NT2/D1 (cell line): Measurements from ENCODE around the gene NEU4.

ENCODE experiments used
- SUZ12 ChIP-seq: IDR thresholded peaks from 2 replicates; pipeline ENCODE4 v1.6.1; 2011; ENCODE audit not compliant: insufficient read length, insufficient read depth; ENCODE audit errors: extremely low read depth
- YY1 ChIP-seq: IDR thresholded peaks from 2 replicates; pipeline ENCODE4 v1.6.1; 2011; ENCODE audit not compliant: insufficient read length, insufficient read depth
- ZNF274 ChIP-seq: IDR thresholded peaks from 2 replicates; pipeline ENCODE4 v1.6.1; 2011; ENCODE audit warnings: mild to moderate bottlenecking, low read depth, low read length

DNA sequence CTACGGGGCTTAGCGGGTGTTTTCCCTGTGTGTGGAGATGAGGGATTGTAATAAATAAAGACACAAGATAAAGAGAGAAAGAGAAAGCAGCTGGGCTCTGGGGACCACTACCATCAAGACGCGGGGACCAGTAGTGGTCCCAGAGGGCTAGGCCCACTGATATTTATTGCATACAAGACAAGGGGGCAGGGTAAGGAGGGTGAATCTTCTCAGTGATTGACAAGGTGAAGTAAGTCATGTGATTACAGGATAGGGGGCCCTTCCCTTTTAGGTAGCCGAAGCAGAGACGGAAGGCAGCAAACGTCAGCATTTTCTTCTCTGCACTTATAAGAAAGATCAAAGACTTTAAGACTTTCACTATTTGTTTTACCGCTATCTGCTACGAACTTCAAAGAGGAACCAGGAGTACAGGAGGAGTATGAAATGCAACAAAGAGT lies 36.9 kb upstream of the NEU4 start:
- TF ChIP-seq ZNF274 (no peak), YY1 (no peak), SUZ12 (no peak)
